ENCODE data around the gene SBF2.

SBF2 gene

GRCh38 chr11:9957072-9957471 lies 336.9 kb downstream of the SBF2 start:
- no peaks in the 10 kb centered on the region for H4K20me1 ChIP-seq (ENCODE audit: low read depth, low read length)
- no peak overlapping the region for H3K9ac ChIP-seq (ENCODE audit: low read length)
- H3K4me2 ChIP-seq (ENCODE audit: low read depth, low read length, poor library complexity, severe bottlenecking), result no peak overlapping the region
- no peaks in the 10 kb centered on the region for H3K27me3 ChIP-seq (ENCODE audit: low read length)
- H2AFZ ChIP-seq (ENCODE audit: low read depth, low read length, severe bottlenecking), result no peak overlapping the region
- H3K27ac ChIP-seq (ENCODE audit: low read depth, low read length), result no peak overlapping the region
- no peaks in the 10 kb centered on the region for H3K79me2 ChIP-seq (ENCODE audit: insufficient read depth, low read length)
- TF ChIP-seq CTCF (IDR thresholded peaks at IDR 0.05; ENCODE audit: insufficient read depth, low read length, poor library complexity, severe bottlenecking) (no peak), EZH2phosphoT487 (conservative IDR thresholded peaks at IDR 0.05; ENCODE audit: low read length) (no peak)
- H3K36me3 ChIP-seq (ENCODE audit: low read length), result no peaks in the 10 kb centered on the region
- H3F3A ChIP-seq (ENCODE audit: insufficient read depth), result no peaks in the 10 kb centered on the region
- no peak overlapping the region for H3K4me3 ChIP-seq (ENCODE audit: insufficient read depth, low read length, poor library complexity, severe bottlenecking)
- no peaks in the 10 kb centered on the region for H3K9me2 ChIP-seq (replicated peaks; ENCODE audit: insufficient read depth, low read length)
- no peaks in the 10 kb centered on the region for H3K9me3 ChIP-seq (ENCODE audit: insufficient read depth, low read length)

DNA sequence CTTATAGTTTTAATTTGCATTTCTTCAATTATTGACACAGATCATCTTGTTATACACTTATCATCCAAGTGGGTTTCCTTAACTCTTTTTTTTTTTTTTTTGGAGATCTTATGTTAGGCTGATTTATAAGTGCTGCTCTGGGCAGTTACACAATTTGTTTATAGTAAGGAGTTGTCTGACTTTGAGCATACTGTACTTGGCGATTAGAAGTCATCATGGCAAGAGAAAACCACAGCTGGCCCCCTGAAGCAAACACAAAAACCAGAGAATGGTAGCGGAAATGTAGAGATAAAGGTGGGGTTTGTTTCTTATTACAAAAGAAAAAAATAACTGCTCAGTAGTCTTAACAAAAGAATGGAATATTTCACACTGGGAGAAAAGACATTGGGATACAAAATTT lies 337.5 kb downstream of the SBF2 start:
- no peak overlapping the region for H3K4me2 ChIP-seq (ENCODE audit: low read depth, low read length, poor library complexity, severe bottlenecking)
- TF ChIP-seq CTCF (IDR thresholded peaks at IDR 0.05; ENCODE audit: insufficient read depth, low read length, poor library complexity, severe bottlenecking) (no peak), EZH2phosphoT487 (conservative IDR thresholded peaks at IDR 0.05; ENCODE audit: low read length) (no peak)
- no peaks in the 10 kb centered on the region for H3K9me2 ChIP-seq (replicated peaks; ENCODE audit: insufficient read depth, low read length)
- no peak overlapping the region for H2AFZ ChIP-seq (ENCODE audit: low read depth, low read length, severe bottlenecking)
- H3F3A ChIP-seq (ENCODE audit: insufficient read depth), result no peaks in the 10 kb centered on the region
- no peaks in the 10 kb centered on the region for H3K79me2 ChIP-seq (ENCODE audit: insufficient read depth, low read length)
- no peaks in the 10 kb centered on the region for H3K9me3 ChIP-seq (ENCODE audit: insufficient read depth, low read length)
- H3K4me3 ChIP-seq (ENCODE audit: insufficient read depth, low read length, poor library complexity, severe bottlenecking), result no peak overlapping the region
- no peak overlapping the region for H3K27ac ChIP-seq (ENCODE audit: low read depth, low read length)
- H3K9ac ChIP-seq (ENCODE audit: low read length), result no peak overlapping the region
- no peaks in the 10 kb centered on the region for H3K27me3 ChIP-seq (ENCODE audit: low read length)
- no peaks in the 10 kb centered on the region for H3K36me3 ChIP-seq (ENCODE audit: low read length)
- H4K20me1 ChIP-seq (ENCODE audit: low read depth, low read length), result no peaks in the 10 kb centered on the region

- no peaks in the 10 kb centered on the region for H3K27me3 ChIP-seq (ENCODE audit: low read length)
- no peaks in the 10 kb centered on the region for H4K20me1 ChIP-seq (ENCODE audit: low read depth, low read length)
- no peaks in the 10 kb centered on the region for H3K79me2 ChIP-seq (ENCODE audit: insufficient read depth, low read length)
- no peak overlapping the region for H2AFZ ChIP-seq (ENCODE audit: low read depth, low read length, severe bottlenecking)
- no peak overlapping the region for H3K4me3 ChIP-seq (ENCODE audit: insufficient read depth, low read length, poor library complexity, severe bottlenecking)
- no peaks in the 10 kb centered on the region for H3K36me3 ChIP-seq (ENCODE audit: low read length)
- H3K4me2 ChIP-seq (ENCODE audit: low read depth, low read length, poor library complexity, severe bottlenecking), result no peak overlapping the region
- H3K9me3 ChIP-seq (ENCODE audit: insufficient read depth, low read length), result no peaks in the 10 kb centered on the region
- H3K27ac ChIP-seq (ENCODE audit: low read depth, low read length), result no peak overlapping the region
- H3F3A ChIP-seq (ENCODE audit: insufficient read depth), result no peaks in the 10 kb centered on the region
- H3K9me2 ChIP-seq (replicated peaks; ENCODE audit: insufficient read depth, low read length), result no peaks in the 10 kb centered on the region
- no peak overlapping the region for H3K9ac ChIP-seq (ENCODE audit: low read length)
- TF ChIP-seq CTCF (IDR thresholded peaks at IDR 0.05; ENCODE audit: insufficient read depth, low read length, poor library complexity, severe bottlenecking) (no peak), EZH2phosphoT487 (conservative IDR thresholded peaks at IDR 0.05; ENCODE audit: low read length) (no peak)
These were observed 338.6 kb downstream of the SBF2 start for GRCh38 chr11:9955391-9955790.

Measured in SU-DHL-6 (cell line).